ENCODE results near the gene OR9Q1.

Gene OR9Q1

DNA sequence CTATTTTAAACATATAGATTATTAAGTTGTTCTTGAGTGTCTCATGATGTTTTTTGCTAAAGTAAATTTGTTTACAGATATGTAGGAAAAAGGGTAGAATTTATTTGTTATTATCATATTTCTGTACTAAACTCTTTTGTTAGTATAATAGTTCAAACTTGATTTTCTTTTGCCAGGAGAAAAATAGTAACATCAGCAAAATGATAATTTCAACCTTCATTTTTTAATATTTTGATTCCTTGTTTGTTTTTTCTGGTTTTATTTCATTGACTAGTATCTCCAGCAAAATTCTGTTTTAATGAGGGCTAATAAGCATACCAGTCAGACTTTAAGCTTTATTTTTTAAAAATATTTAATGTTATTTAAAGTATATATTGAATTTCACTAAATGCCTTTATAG is 192.8 kb downstream of the OR9Q1 start:
- TF ChIP-seq, protein P1, sequence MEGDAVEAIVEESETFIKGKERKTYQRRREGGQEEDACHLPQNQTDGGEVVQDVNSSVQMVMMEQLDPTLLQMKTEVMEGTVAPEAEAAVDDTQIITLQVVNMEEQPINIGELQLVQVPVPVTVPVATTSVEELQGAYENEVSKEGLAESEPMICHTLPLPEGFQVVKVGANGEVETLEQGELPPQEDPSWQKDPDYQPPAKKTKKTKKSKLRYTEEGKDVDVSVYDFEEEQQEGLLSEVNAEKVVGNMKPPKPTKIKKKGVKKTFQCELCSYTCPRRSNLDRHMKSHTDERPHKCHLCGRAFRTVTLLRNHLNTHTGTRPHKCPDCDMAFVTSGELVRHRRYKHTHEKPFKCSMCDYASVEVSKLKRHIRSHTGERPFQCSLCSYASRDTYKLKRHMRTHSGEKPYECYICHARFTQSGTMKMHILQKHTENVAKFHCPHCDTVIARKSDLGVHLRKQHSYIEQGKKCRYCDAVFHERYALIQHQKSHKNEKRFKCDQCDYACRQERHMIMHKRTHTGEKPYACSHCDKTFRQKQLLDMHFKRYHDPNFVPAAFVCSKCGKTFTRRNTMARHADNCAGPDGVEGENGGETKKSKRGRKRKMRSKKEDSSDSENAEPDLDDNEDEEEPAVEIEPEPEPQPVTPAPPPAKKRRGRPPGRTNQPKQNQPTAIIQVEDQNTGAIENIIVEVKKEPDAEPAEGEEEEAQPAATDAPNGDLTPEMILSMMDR (conservative IDR thresholded peaks at IDR 0.05; ENCODE audit: low read depth, low read length) = no peak
- no peak for DNase-seq (ENCODE audit: low read depth)
- H3K4me3 ChIP-seq (ENCODE audit: low read depth, low read length) = no peak overlapping the region

DNA sequence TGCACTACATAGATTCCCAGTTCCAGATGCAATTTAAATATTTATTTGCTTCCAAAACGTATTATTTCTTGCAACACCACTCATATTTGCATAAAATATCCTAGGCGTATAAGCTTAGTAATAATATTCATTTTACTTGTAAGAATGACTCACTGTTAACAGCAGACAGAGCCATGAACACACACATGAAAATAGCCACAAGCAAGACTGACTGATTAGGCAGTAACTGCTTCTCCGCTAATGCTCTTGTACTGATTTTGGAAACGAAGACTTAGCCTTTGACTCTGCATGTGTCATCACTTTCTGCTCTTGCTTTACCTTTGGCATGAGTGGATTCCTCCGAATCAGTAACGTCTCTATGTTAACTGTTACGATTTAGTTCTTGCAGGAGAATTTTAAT is 199.0 kb downstream of the OR9Q1 start:
- TF ChIP-seq, protein P1 (conservative IDR thresholded peaks at IDR 0.05; ENCODE audit: low read depth, low read length) = no peak
- no peak for DNase-seq (ENCODE audit: low read depth)

DNA sequence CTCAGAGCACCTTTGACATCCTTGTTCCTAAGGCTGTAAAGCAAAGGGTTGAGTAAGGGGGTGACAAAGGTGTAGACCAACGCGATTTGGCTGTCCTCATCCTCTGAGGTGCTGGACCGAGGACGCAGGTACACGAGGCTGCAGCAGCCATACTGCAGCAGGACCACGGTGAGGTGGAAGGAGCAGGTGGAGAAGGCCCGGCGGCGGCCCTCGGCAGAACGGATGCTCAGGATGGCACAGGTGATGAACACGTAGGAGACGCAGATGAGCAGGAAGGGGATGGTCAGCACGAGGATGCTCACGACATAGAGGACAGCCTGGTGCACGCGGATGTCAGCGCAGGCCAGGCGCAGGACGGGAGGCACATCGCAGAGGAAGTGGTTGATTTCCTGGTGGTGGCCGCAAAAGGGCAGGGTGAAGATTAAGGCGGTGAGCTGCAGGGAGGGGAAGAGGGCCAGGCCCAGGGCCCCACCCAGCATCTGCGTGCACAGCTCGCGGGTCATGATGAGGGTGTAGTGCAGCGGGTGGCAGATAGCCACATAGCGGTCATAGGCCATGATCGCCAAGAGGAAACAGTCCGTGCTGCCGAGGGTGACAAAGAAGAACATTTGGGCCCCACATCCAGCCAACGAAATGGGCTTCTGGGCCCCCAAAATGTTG is 204.4 kb downstream of the OR9Q1 start:
- DNase-seq (ENCODE audit: low read depth) = no peak
- H3K4me3 ChIP-seq (ENCODE audit: low read depth, low read length) = no peak overlapping the region
- TF ChIP-seq, protein P1 (conservative IDR thresholded peaks at IDR 0.05; ENCODE audit: low read depth, low read length) = no peak

More for the DNA sequence above, 199.0 kb downstream of the OR9Q1 start:
- no peak overlapping the region for H3K4me3 ChIP-seq (ENCODE audit: low read depth, low read length)
